ENCODE results near the gene CEP55.
"Not testable (repeated sequence)": the region's sequence is repeated elsewhere in the genome, so short reads cannot be mapped to it uniquely, and the experiment has no call there.

The CEP55 gene

GRCh38 chr10:93496322-93497041 lies at the start of gene CEP55:
Gene CEP55, plus strand, starts transcription at chr10:93496612. Its CDS starts 3,440 bp downstream, at chr10:93500052.
- ATAC-seq: peak; percentile 99

- ATAC-seq: no peak
Observed at GRCh38 chr10:93447019-93447418, 49.4 kb upstream of the CEP55 start.

- ATAC-seq: no peak
Observed at GRCh38 chr10:93447970-93448369, 48.4 kb upstream of the CEP55 start.

GRCh38 chr10:93451244-93451947 lies 45.0 kb upstream of the CEP55 start:
- no peak for ATAC-seq

- peak in 1 of 2 donors; percentile 30 for ATAC-seq
Observed at GRCh38 chr10:93452143-93452542, 44.3 kb upstream of the CEP55 start.

- no peak for ATAC-seq
Observed at GRCh38 chr10:93454146-93454545, 42.3 kb upstream of the CEP55 start.

GRCh38 chr10:93454736-93455135 lies 41.7 kb upstream of the CEP55 start:
- no peak for ATAC-seq

GRCh38 chr10:93456480-93456879 lies 39.9 kb upstream of the CEP55 start:
- no peak for ATAC-seq

GRCh38 chr10:93457511-93457910 lies 38.9 kb upstream of the CEP55 start:
- no peak for ATAC-seq

- no peak for ATAC-seq
Observed at GRCh38 chr10:93458821-93459257, 37.6 kb upstream of the CEP55 start.

- ATAC-seq: no peak
Observed at GRCh38 chr10:93459466-93459865, 36.9 kb upstream of the CEP55 start.

GRCh38 chr10:93461109-93461806 lies 35.2 kb upstream of the CEP55 start:
- no peak for ATAC-seq

GRCh38 chr10:93461807-93462178 lies 34.6 kb upstream of the CEP55 start:
- no peak for ATAC-seq

- ATAC-seq: no peak
Observed at GRCh38 chr10:93462371-93462770, 34.0 kb upstream of the CEP55 start.

GRCh38 chr10:93462881-93463280 lies 33.5 kb upstream of the CEP55 start:
- peak; percentile 90 to 92 for ATAC-seq

- no peak for ATAC-seq
Observed at GRCh38 chr10:93463723-93464476, 32.5 kb upstream of the CEP55 start.

GRCh38 chr10:93464776-93465388 lies 31.5 kb upstream of the CEP55 start:
- ATAC-seq: no peak

GRCh38 chr10:93465806-93466675 lies 30.4 kb upstream of the CEP55 start:
- no peak for ATAC-seq

- ATAC-seq: not testable (repeated sequence)
Observed at GRCh38 chr10:93467635-93468034, 28.8 kb upstream of the CEP55 start.

GRCh38 chr10:93468461-93469213 lies 27.8 kb upstream of the CEP55 start:
- no peak for ATAC-seq

GRCh38 chr10:93469454-93469853 lies 27.0 kb upstream of the CEP55 start:
- ATAC-seq: no peak

Data from activated CD4-positive, CD25-positive, alpha-beta regulatory T cell treated with anti-CD3 and anti-CD28 coated beads, Interleukin-2, amount 50 U/mL, for 24 hours (primary cell).